Prostate gland (tissue), 2 donors: ENCODE data around the gene RBPJ.

Experiments used
- CTCF ChIP-seq, 4 experiments: fragments of 200-600 bp in 2 of 4; fragments of 450-650 bp in 2 of 4; sonication (generic) in 2 of 4; IDR thresholded peaks; 1 replicate in 3 of 4; 2 replicates in 1 of 4; pipeline ENCODE4 v1.5.1; 2016 to 2019; ENCODE audit warnings: antibody characterized with exemption in 4 of 4, mild to moderate bottlenecking in 2 of 4, moderate library complexity in 2 of 4
- POLR2AphosphoS5 ChIP-seq: sonication (generic); formaldehyde crosslinking; IDR thresholded peaks from one replicate; pipeline ENCODE4 v1.6.1; 2017; ENCODE audit warnings: antibody characterized with exemption

DNA sequence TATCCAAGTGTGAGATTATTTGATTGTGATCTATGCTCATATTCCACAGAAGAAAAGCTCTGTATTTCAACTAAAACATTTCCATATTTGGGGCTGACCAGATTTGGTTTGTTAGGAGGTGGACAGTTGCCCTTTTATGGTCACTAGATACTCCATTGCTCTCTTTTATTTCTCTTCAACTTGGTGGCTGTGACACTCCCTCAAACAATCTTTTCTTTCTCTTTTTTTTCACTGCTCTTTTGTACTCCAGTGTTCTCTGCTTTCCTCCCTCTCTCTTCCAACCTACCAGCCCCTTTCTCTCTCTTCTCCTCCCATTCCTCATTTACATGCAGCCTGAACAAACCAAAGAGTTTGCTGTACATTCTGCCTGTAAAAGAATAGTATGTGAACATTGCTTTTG, 48.8 kb downstream of the RBPJ start:
- TF ChIP-seq CTCF (IDR thresholded peaks at IDR 0.05) (no peak), POLR2AphosphoS5 (no peak)
